Measurements from ENCODE around the gene DLL4.

DNA sequence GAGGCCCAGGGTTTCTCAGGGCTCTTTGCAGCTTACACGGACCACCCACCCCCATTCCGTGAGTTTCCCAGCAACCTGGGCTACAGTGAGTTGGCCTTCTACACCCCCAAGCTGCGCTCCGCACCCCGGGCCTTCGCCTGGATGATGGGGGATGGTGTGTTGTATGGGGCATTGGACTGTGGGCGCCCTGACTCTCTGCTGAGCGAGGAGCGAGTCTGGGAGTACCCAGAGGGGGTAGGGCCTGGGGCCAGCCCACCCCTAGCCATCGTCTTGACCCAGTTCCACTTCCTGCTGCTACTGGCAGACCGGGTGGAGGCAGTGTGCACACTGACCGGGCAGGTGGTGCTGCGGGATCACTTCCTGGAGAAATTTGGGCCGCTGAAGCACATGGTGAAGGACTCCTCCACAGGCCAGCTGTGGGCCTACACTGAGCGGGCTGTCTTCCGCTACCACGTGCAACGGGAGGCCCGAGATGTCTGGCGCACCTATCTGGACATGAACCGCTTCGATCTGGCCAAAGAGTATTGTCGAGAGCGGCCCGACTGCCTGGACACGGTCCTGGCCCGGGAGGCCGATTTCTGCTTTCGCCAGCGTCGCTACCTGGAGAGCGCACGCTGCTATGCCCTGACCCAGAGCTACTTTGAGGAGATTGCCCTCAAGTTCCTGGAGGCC is 29.5 kb upstream of the DLL4 start:
- no peak for TF ChIP-seq POLR2A (IDR thresholded peaks at IDR 0.05)
- TF ChIP-seq, protein P1, sequence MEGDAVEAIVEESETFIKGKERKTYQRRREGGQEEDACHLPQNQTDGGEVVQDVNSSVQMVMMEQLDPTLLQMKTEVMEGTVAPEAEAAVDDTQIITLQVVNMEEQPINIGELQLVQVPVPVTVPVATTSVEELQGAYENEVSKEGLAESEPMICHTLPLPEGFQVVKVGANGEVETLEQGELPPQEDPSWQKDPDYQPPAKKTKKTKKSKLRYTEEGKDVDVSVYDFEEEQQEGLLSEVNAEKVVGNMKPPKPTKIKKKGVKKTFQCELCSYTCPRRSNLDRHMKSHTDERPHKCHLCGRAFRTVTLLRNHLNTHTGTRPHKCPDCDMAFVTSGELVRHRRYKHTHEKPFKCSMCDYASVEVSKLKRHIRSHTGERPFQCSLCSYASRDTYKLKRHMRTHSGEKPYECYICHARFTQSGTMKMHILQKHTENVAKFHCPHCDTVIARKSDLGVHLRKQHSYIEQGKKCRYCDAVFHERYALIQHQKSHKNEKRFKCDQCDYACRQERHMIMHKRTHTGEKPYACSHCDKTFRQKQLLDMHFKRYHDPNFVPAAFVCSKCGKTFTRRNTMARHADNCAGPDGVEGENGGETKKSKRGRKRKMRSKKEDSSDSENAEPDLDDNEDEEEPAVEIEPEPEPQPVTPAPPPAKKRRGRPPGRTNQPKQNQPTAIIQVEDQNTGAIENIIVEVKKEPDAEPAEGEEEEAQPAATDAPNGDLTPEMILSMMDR (IDR thresholded peaks at IDR 0.05), result no peak

Data from heart left ventricle (tissue), 13 donors.